CD4-positive, alpha-beta T cell (primary cell): ENCODE results near the gene KLHL18. TPM values are rescaled to one million over a fixed set of nuclear protein-coding genes. Genes with fewer than 3 reads are reported as not detected.
"Not testable (repeated sequence)": the region's sequence is repeated elsewhere in the genome, so short reads cannot be mapped to it uniquely, and the experiment has no call there.

Experiments used
- ATAC-seq: fragments of 200-7000 bp; cut with Tn5 transposase; one replicate; pipeline ENCODE4 v1.10.0; 2022; ENCODE audit warnings: mild to moderate bottlenecking; ENCODE audit not compliant: poor library complexity
- CTCF ChIA-PET: fragments of 350-600 bp; sonication (Branson Sonifier 250); formaldehyde crosslinking; loops from one replicate; lab custom pipeline; 2021; ENCODE audit warnings: antibody characterized with exemption, inconsistent platforms; lab: Charles Lee
- POLR2A ChIA-PET: fragments of 350-600 bp; sonication (Branson Sonifier 250); formaldehyde crosslinking; loops from one replicate; lab custom pipeline; 2021; ENCODE audit warnings: antibody characterized with exemption, inconsistent platforms; lab: Charles Lee
- DNase-seq, 14 experiments: peaks; one replicate each; pipeline ENCODE4 v3.0.0-alpha.2; 2013 to 2020; ENCODE audit warnings: mixed read lengths in 2 of 14
- H3K27ac ChIP-seq, 2 donors: one replicate each; pipeline versions ENCODE4 v1.5.1 to v1.7.0; 2013; ENCODE audit warnings: low read length in 2 of 2, low read depth in 1 of 2, mild to moderate bottlenecking in 1 of 2
- H3K27me3 ChIP-seq, 2 experiments: 1 replicate in 1 of 2; 2 replicates in 1 of 2; pipeline versions ENCODE4 v1.6.1 to v1.7.0; 2013; ENCODE audit warnings: low read length in 2 of 2, control low read depth in 1 of 2, mild to moderate bottlenecking in 1 of 2, moderate library complexity in 1 of 2; ENCODE audit not compliant: insufficient read depth in 2 of 2, control insufficient read depth in 1 of 2
- H3K36me3 ChIP-seq: one replicate; pipeline ENCODE4 v1.6.1; 2013; ENCODE audit warnings: low read length, control low read depth; ENCODE audit not compliant: insufficient read depth
- H3K4me1 ChIP-seq: one replicate; pipeline ENCODE4 v1.6.1; 2013; ENCODE audit warnings: low read length, control low read depth; ENCODE audit not compliant: insufficient read depth
- H3K4me3 ChIP-seq: one replicate; pipeline ENCODE4 v1.5.1; 2013; ENCODE audit warnings: mild to moderate bottlenecking, low read length, moderate library complexity
- H3K9me3 ChIP-seq, 2 experiments: 1 replicate in 1 of 2; 2 replicates in 1 of 2; pipeline versions ENCODE4 v1.6.1 to v1.7.0; 2013; ENCODE audit warnings: low read length in 2 of 2, mild to moderate bottlenecking in 2 of 2, control low read depth in 1 of 2, moderate library complexity in 1 of 2; ENCODE audit not compliant: control insufficient read depth in 1 of 2, insufficient read depth in 1 of 2
- H3K27ac Mint-ChIP-seq: one replicate; pipeline ENCODE4 v1.8.0; 2020; ENCODE audit warnings: mixed read lengths
- H3K27me3 Mint-ChIP-seq: one replicate; pipeline ENCODE4 v1.8.0; 2021; ENCODE audit warnings: mixed read lengths
- H3K36me3 Mint-ChIP-seq: one replicate; pipeline ENCODE4 v1.8.0; 2021; ENCODE audit warnings: low read depth, mixed read lengths
- H3K4me1 Mint-ChIP-seq: one replicate; pipeline ENCODE4 v1.8.0; 2021; ENCODE audit warnings: low read depth, mixed read lengths
- H3K4me3 Mint-ChIP-seq: one replicate; pipeline ENCODE4 v1.8.0; 2020; ENCODE audit warnings: mild to moderate bottlenecking, mixed read lengths
- H3K9me3 Mint-ChIP-seq: one replicate; pipeline ENCODE4 v1.8.0; 2020; ENCODE audit warnings: mixed read lengths
- intact Hi-C, 2 experiments: fragments of 100-400 bp; cut with DNase I in 1 of 2; cut with micrococcal nuclease in 1 of 2; formaldehyde crosslinking; loops; one replicate each; pipeline versions ENCODE4 v1.15.1 to v1.9.0; 2023 to 2025; cut with DNase I, micrococcal nuclease
- total RNA-seq, 174 experiments: library from RNA in 2 of 174; stranded (reverse) in 2 of 174; gene quantifications; one replicate each; pipeline ENCODE4 v1.2.3 and lab custom pipeline; 2021 to 2026
- TF ChIP-seq, protein P1 (sequence below): fragments of 200-600 bp; IDR thresholded peaks from one replicate; pipeline ENCODE4 v1.8.0; 2022; ENCODE audit warnings: antibody characterized with exemption, mild to moderate bottlenecking

Gene KLHL18
- total RNA-seq, 2 experiments from 2014 or later = 43.3 to 43.7 TPM

GRCh38 chr3:47299381-47300318 lies 16.9 kb downstream of the KLHL18 start:
- Mint-ChIP-seq H3K9me3 (no peaks in the 10 kb centered on the region), H3K27me3 (no peaks in the 10 kb centered on the region), H3K4me3 (no peak overlapping the region), H3K36me3 (peaks cover 55% of the 10 kb centered on the region), H3K4me1 (peaks cover 59% of the 10 kb centered on the region), H3K27ac (no peak overlapping the region)
- ChIA-PET POLR2A (no interaction called here), CTCF (no interaction called here)
- DNase-seq (no peak), ATAC-seq (no peak)
- intact Hi-C loops = no loop called here
- Histone ChIP-seq H3K4me1 (peaks cover 16% of the 10 kb centered on the region), H3K4me3 (no peak overlapping the region), H3K27me3 (no peaks in the 10 kb centered on the region), H3K9me3 (no peaks in the 10 kb centered on the region), H3K36me3 (peaks cover 31% of the 10 kb centered on the region), H3K27ac (no peak overlapping the region)
- TF ChIP-seq, protein P1, sequence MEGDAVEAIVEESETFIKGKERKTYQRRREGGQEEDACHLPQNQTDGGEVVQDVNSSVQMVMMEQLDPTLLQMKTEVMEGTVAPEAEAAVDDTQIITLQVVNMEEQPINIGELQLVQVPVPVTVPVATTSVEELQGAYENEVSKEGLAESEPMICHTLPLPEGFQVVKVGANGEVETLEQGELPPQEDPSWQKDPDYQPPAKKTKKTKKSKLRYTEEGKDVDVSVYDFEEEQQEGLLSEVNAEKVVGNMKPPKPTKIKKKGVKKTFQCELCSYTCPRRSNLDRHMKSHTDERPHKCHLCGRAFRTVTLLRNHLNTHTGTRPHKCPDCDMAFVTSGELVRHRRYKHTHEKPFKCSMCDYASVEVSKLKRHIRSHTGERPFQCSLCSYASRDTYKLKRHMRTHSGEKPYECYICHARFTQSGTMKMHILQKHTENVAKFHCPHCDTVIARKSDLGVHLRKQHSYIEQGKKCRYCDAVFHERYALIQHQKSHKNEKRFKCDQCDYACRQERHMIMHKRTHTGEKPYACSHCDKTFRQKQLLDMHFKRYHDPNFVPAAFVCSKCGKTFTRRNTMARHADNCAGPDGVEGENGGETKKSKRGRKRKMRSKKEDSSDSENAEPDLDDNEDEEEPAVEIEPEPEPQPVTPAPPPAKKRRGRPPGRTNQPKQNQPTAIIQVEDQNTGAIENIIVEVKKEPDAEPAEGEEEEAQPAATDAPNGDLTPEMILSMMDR = no peak

- POLR2A ChIA-PET = no interaction called here
- no peak overlapping the region for H3K27ac ChIP-seq
- H3K4me3 Mint-ChIP-seq = no peak overlapping the region
- CTCF ChIA-PET = no interaction called here
- peaks cover 63% of the 10 kb centered on the region for H3K36me3 Mint-ChIP-seq
- H3K9me3 ChIP-seq = no peaks in the 10 kb centered on the region
- H3K4me3 ChIP-seq = no peak overlapping the region
- no peak overlapping the region for H3K27ac Mint-ChIP-seq
- DNase-seq (no peak), ATAC-seq (no peak)
- intact Hi-C loops = no loop called here
- H3K4me1 Mint-ChIP-seq = peaks cover 57% of the 10 kb centered on the region
- H3K4me1 ChIP-seq = peaks cover 8% of the 10 kb centered on the region
- no peaks in the 10 kb centered on the region for H3K27me3 ChIP-seq
- no peaks in the 10 kb centered on the region for H3K27me3 Mint-ChIP-seq
- H3K36me3 ChIP-seq = peaks cover 24% of the 10 kb centered on the region
- H3K9me3 Mint-ChIP-seq = no peaks in the 10 kb centered on the region
- TF ChIP-seq, protein P1 = no peak
Observed at GRCh38 chr3:47301456-47301855, 18.7 kb downstream of the KLHL18 start.

DNA sequence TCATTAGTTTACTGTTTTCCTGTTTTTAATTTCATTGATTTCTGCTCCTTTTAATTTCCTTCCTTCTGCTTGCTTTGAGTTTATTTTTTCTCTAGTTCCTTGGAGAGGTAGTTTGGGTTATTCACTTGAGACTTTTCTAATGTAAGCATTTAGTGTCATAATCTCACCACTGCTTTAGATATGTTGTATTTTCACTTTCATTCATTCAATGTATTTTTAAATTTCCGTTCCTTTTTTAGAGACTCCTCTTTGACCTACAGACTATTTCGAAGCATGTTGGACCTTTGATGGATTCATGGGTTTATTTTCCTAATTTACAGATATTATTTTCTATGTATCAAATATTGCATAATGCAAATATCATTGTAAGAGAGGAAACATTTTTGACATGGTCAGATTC lies 23.3 kb downstream of the KLHL18 start:
- no peaks in the 10 kb centered on the region for H3K27me3 ChIP-seq
- Mint-ChIP-seq H3K9me3 (no peaks in the 10 kb centered on the region), H3K36me3 (peaks cover 75% of the 10 kb centered on the region), H3K27ac (no peak overlapping the region), H3K4me1 (peaks cover 37% of the 10 kb centered on the region), H3K4me3 (no peak overlapping the region), H3K27me3 (no peaks in the 10 kb centered on the region)
- H3K27ac ChIP-seq = no peak overlapping the region
- H3K36me3 ChIP-seq = peaks cover 27% of the 10 kb centered on the region
- ATAC-seq (no peak), DNase-seq (no peak)
- H3K9me3 ChIP-seq = no peaks in the 10 kb centered on the region
- CTCF ChIA-PET = no interaction called here
- POLR2A ChIA-PET = no interaction called here
- H3K4me3 ChIP-seq = no peak overlapping the region
- TF ChIP-seq, protein P1 = no peak
- intact Hi-C loops = no loop called here
- H3K4me1 ChIP-seq = no peaks in the 10 kb centered on the region

DNA sequence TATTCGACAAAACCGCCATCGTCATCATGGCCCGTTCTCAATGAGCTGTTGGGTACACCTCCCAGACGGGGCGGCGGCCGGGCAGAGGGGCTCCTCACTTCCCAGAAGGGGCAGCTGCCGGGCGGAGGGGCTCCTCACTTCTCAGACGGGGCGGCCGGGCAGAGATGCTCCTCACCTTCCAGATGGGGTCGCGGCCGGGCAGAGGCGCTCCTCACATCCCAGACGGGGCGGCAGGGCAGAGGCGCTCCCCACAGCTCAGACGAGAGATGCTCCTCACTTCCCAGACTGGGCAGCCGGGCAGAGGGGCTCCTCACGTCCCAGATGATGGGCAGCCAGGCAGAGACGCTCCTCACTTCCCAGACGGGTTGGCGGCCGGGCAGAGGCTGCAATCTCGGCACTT lies 26.5 kb downstream of the KLHL18 start:
- H3K27ac ChIP-seq, ATAC-seq, POLR2A ChIA-PET, CTCF ChIA-PET, H3K9me3 Mint-ChIP-seq, H3K27me3 Mint-ChIP-seq, H3K4me3 ChIP-seq, H3K36me3 ChIP-seq, H3K27ac Mint-ChIP-seq, H3K27me3 ChIP-seq, H3K9me3 ChIP-seq, H3K4me1 ChIP-seq, DNase-seq, intact Hi-C loops, H3K4me3 Mint-ChIP-seq: not testable (repeated sequence)
- Mint-ChIP-seq H3K4me1 (peaks cover 37% of the 10 kb centered on the region), H3K36me3 (peaks cover 52% of the 10 kb centered on the region)
